Measurements from ENCODE around the gene TUT4.
A peak's percentile ranks its signal among the peaks of the same experiment; 100 is the strongest.

The TUT4 gene

GRCh38 chr1:52531249-52531872 is 21.5 kb downstream of the TUT4 start:
- FAIRE-seq = no peak

- no peak for FAIRE-seq
Observed at GRCh38 chr1:52530563-52531144, 22.2 kb downstream of the TUT4 start.

- no peak for FAIRE-seq
Observed at GRCh38 chr1:52523376-52523775, 29.5 kb downstream of the TUT4 start.

GRCh38 chr1:52520148-52520547 is 32.7 kb downstream of the TUT4 start:
- no peak for FAIRE-seq

GRCh38 chr1:52518962-52519361 is 33.9 kb downstream of the TUT4 start:
- FAIRE-seq = no peak

- FAIRE-seq = no peak
Observed at GRCh38 chr1:52511851-52512615, 40.9 kb downstream of the TUT4 start.

- no peak for FAIRE-seq
Observed at GRCh38 chr1:52511439-52511838, 41.5 kb downstream of the TUT4 start.

- FAIRE-seq = no peak
Observed at GRCh38 chr1:52506920-52507546, 45.9 kb downstream of the TUT4 start.

- FAIRE-seq = no peak
Observed at GRCh38 chr1:52506349-52506748, 46.5 kb downstream of the TUT4 start.

- no peak for FAIRE-seq
Observed at GRCh38 chr1:52504720-52505119, 48.2 kb downstream of the TUT4 start.

GRCh38 chr1:52503706-52504105 is 49.2 kb downstream of the TUT4 start:
- no peak for FAIRE-seq

GRCh38 chr1:52502789-52503188 is 50.1 kb downstream of the TUT4 start:
- FAIRE-seq = no peak

GRCh38 chr1:52487632-52488031 is 65.3 kb downstream of the TUT4 start:
- FAIRE-seq = no peak

- FAIRE-seq = no peak
Observed at GRCh38 chr1:52482326-52483004, 70.4 kb downstream of the TUT4 start.

- no peak for FAIRE-seq
Observed at GRCh38 chr1:52479076-52479475, 73.8 kb downstream of the TUT4 start.

GRCh38 chr1:52477876-52478275 is 75.0 kb downstream of the TUT4 start:
- FAIRE-seq = no peak

GRCh38 chr1:52476943-52477342 is 75.9 kb downstream of the TUT4 start:
- FAIRE-seq = peak; percentile 82

GRCh38 chr1:52474807-52475206 is 78.1 kb downstream of the TUT4 start:
- FAIRE-seq = no peak

GRCh38 chr1:52473039-52473438 is 79.9 kb downstream of the TUT4 start:
- no peak for FAIRE-seq

- FAIRE-seq = peak; percentile 70
Observed at GRCh38 chr1:52472384-52472783, 80.5 kb downstream of the TUT4 start.

GRCh38 chr1:52469108-52469507 is 83.8 kb downstream of the TUT4 start:
- FAIRE-seq = no peak

- no peak for FAIRE-seq
Observed at GRCh38 chr1:52463891-52464290, 89.0 kb downstream of the TUT4 start.

- FAIRE-seq = no peak
Observed at GRCh38 chr1:52461821-52462220, 91.1 kb downstream of the TUT4 start.

Data from A204.1 (cell line).